Fibroblast of lung (primary cell): ENCODE results near the gene ABCC8.

Experiments used
- CTCF ChIP-seq, 2 donors: IDR thresholded peaks in 1 of 2; conservative IDR thresholded peaks in 1 of 2; 1 replicate in 1 of 2; 2 replicates in 1 of 2; pipeline ENCODE4 v1.5.1; 2011 to 2012; ENCODE audit warnings: low read length in 2 of 2, control low read depth in 1 of 2, inconsistent platforms in 1 of 2, low read depth in 1 of 2, mild to moderate bottlenecking in 1 of 2
- EZH2 ChIP-seq: IDR thresholded peaks from 2 replicates; pipeline ENCODE4 v1.5.1; 2012; ENCODE audit warnings: low read length, control low read depth, mild to moderate bottlenecking; ENCODE audit errors: missing control alignments

GRCh38 chr11:17439316-17439782 is 37.3 kb downstream of the ABCC8 start:
- TF ChIP-seq CTCF (conservative IDR thresholded peaks at IDR 0.05 in 1 of 2, IDR thresholded peaks at IDR 0.05 in 1 of 2; ENCODE audit: low read depth in 1 of 2, low read length in 2 of 2), result no peak
- no peak for TF ChIP-seq EZH2
